T follicular helper cell (primary cell): Measurements from ENCODE around the gene ZNF516.

Source experiments
- DNase-seq: peaks from one replicate; pipeline ENCODE4 v3.0.0-alpha.2; 2020; ENCODE audit warnings: low read depth

Gene ZNF516

DNA sequence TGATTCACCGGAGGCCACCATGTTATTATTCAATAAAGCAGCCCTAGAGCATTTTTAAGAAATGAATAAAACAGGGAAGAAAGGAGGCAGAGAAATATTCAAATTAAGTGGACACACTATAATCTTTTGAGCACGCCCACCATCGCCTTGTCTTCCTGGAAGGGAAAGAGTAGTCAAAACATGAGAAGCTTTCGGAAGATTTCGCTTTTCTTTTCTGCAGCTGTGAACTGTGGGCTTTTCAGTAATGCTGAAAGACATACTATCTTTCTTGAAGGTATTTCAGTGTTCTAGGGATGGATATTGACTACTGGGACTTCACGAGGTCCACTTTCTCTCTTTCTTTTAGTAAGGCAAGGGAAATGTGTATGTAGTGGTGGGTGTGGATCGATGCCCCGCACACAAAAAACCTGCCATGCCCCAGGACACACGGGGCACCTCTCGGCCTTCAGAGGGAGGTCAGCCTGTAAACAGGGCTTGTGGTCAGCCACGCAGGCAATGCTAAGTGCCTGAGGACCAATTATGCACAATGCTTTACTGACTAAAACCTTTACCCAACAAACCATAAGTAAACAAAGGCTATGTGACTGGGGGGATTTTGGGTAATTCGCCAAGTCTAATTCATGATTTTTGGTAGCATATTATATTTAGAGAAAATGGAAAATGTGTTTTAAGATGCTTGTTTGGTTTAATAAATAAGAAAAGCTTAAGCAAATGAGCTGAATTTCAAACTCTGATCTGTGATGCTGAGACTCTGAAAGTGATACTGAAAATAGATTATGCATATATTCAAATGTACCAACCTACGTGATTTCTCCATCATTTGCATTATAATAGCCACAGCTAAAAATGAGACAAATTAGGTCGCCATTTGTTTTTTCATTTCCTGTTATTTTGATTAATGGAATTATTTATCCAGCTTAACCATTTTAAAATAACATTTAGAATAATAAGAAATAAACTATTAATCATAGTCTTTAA lies 130.5 kb downstream of the ZNF516 start:
- DNase-seq: no peak

DNA sequence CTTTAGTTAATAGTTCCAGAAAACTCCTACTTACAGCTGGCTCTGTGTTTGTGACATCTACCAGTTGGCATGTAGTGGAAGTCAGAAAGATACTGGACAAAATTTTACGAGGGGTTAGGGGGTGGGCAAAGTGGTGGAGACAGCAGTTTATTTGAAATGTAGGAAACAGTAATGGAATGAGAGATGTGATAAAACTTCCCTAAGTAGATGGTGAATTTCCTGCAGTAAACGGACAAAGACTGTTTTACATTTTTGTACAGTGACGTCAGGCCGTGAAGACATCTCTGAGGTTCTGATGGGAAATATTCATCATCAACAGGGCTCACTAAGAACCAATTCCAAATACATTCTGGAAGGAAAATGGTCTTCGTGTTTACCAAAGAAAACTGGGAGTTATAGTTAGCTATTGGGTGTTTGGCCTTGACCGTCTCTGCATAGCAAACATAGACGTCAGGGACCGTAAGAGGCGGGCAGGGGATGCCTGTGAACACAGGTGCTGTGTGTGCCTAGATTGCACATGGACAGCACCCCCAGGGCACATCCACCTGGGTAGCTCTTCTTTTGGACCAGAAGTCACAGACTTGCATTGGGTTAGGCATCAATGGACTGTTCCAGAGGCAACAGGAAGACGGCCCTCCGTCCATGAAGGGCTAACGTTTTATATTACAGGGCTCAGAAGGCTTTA lies 131.5 kb downstream of the ZNF516 start:
- DNase-seq: no peak

DNA sequence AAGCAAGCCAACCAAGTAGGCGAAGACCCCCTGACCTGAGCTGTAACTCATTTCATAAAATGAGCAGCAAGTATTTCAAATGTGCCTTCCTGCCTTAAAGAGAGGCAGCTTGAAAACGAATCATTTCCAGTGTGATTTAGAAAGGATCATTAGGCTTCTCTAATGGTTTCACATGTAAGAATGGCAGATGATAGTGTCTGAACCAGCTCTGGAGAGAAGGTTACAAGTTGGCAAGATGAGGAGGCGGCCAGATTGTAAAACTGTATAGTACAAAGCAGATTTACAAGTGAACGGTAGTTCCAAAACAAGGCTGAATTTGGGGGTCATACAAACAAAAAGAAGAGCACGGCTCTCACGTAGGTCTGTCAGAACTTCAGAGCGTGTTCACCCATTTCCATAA lies 132.4 kb downstream of the ZNF516 start:
- no peak for DNase-seq

DNA sequence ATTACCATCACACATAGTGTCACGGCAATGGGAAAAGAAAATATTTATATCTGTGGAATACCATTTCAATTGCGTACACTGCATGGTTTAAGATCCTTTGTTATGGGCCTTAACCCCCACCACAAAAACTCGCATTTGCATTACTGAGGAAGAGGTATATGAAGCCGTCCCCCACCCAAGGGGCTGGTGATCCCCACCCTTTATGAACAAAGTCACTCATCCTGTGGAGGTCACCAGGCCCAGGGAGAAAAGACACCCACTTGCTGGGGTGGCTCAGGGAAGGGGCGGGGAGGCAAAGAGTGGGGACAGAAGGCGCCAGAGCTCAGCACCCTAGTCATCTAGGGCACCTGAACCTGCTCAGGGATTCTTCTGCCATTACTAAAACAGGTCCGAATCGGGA lies 133.8 kb downstream of the ZNF516 start:
- no peak for DNase-seq

DNA sequence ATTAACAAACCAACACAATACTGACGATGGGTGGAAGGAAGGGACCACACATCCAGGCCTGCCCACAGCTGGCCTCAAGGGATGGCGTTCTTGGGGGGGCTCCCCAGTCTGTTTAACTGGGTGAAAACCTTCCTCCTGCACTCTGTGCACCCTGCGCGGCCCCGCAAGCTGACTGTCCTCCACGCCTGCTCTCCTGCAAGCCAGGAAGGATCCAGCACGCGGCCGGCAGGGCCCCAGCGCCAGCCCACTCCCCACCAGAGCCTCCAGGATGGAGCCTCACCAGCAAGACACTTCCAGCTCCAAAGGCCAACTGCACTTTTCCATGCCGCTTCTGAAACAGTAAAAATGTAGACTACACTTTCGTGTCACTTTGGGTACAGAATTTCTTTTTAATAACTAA lies 135.1 kb downstream of the ZNF516 start:
- DNase-seq: no peak

DNA sequence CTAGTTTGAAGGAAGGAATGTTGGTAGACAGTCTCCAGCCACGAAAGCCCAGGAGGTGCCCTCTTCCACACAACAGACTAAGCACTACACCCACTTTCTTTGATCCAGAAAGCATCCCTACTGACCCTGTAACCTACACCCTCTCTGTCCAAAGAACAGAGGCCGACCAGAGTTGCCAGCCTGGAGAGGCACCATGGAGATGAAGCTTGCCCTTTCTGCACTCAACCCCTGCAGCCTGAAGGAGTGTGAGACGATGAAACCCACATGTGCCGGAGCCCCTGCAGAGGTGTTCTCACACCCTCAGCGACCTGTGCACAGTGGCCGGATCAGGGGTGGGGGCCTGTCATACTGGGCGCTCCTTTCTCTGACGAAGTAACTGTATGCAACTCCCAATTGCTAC lies 136.3 kb downstream of the ZNF516 start:
- DNase-seq: no peak

DNA sequence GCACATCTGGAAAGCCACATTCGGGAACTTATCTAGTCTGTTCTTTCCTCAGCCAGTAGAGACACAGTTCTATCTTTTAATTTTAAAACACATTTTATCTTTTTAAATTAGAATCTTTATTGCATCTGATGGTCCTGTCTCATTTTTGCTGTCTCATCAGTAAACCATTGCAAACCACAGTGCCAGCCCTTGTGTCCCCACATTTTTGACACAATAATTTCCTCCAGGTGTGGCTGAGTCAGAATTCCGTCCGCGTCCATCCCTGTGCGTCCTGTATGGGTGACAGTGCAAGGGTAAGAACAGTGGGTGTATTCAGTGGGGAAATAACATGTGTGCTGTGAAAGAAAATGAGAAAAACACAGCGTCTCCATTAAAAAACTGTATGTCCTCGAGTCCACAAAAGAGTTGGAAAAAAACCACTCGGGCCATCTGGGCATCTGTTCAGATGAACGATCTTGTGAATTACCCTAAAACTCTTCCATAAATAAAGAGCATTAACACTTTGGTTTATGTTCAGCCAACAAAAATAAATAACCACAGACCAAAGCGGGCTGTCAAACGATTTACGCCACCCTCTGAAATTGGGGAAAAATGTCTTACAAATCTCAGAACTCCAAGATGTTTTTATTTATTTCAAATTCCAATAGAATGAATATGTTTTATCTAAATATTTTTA lies 137.3 kb downstream of the ZNF516 start:
- DNase-seq: no peak

DNA sequence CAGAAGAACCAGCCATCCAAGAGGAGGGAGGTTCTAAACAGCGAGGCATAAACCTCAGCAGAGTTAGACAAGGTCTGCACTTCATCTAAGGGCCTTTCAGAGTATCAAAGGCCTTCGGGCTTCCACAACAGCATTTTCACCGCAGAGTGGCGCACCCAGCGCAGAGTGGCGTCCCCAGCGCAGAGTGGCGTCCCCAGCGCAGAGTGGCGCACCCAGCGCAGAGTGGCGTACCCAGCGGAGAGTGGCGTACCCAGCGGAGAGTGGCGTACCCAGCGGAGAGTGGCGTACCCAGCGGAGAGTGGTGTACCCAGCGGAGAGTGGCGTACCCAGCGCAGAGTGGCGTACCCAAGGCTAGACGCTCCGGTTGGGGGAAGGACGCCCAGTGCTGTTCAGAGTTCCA lies 137.9 kb downstream of the ZNF516 start:
- DNase-seq: no peak

DNA sequence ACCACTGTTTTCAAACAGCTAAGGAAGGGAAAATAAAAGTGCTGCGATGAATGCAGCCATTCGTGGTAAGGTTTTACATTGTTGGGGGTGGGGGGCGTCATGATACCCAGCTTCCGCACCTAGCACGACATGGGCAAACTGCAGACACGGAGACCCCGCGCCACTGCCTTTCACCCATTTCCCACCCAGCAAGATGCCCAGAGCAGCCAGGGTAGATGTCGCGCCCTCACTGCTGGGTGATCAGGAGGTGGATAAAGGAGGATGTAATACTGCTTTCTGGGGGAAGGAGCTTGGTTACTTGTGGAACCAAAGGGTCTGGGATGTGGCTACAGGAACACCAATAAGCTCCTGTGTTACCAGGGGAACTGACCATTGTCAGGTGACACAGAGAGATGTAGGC lies 138.4 kb downstream of the ZNF516 start:
- no peak for DNase-seq

DNA sequence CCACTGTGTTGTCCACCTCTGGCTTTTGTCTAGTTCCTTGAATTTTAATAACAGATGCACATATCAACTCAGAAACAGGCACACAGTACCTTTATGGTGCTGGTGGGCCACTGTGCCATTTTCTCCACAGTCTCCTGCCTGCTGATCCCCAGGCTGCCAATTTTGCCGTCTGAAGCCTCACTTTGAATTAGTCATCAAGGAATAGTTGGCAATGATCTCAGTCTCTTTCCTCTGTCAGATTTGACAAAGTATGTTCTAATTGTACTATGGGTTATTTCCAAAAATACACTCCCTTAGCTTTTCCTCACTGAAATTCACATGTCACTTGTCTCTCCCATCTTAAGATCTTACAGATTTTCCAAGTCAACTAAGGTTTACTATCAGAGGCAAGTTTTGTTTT lies 140.7 kb downstream of the ZNF516 start:
- no peak for DNase-seq

DNA sequence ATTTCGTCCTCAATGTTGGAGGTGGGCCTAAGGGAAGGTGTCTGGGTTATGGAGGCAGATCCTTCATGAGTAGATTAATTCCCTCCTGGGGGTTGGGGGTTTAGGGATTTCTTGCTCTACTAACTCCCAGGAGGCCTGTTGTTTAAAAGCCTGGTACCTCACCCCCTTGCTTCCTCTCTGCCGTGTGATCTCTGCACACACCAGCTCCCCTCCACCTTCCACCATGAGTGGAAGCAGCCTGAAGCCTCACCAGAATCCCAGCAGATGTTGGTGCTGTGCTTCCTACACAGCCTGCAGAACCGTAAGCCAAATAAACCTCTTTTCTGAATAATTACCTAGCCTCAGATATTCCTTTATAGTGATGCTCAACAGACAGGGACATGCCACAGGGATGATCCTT lies 141.5 kb downstream of the ZNF516 start:
- DNase-seq: no peak

DNA sequence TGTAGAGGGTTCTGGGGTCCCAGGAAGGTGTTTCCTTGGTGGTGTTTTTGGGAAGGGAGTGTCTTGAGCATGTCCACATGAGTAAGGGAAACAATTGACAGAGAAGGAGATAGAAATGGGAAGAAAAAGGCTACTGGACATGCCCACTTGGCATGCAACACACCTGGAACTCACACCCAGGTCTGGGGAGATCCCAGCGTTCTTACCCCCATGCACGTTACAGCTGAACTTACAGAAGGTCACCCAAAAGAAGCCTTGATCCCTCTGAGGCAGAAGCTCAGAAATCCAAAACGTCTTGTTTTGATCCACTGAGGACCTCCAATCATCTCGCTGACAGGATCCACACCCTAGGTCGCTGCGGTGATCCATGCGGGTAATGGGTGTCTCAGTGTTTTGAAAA lies 142.0 kb downstream of the ZNF516 start:
- DNase-seq: no peak

DNA sequence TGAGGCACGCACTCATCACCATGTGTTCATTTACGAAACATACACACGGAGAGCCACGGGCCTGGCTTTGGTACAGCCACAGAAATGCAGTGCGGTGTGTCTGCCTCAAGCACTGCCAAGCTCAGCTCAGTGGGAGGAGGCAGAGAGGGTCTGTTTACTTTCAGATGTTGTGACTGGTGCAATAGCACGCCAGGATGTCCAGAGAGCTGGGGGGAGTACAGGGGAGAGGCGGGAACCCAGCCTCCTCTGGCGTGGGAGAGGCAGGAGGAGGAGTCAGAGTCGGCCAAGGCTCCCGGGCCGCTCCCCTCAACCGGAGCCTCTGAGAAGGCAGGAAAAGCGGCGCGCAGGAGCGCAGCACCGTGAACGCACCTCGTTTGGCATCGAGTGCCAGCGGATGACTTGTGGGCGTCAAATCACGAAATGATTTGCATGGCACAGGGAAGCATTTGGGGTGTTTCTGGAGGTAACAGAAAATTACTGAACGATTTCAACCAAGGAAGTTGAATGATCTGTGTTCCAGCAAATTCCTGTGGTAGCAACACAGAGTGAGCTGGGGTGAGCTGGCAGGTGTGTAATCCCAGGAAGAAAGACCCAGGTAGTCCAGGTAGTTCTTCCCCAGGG lies 143.0 kb downstream of the ZNF516 start:
- no peak for DNase-seq

DNA sequence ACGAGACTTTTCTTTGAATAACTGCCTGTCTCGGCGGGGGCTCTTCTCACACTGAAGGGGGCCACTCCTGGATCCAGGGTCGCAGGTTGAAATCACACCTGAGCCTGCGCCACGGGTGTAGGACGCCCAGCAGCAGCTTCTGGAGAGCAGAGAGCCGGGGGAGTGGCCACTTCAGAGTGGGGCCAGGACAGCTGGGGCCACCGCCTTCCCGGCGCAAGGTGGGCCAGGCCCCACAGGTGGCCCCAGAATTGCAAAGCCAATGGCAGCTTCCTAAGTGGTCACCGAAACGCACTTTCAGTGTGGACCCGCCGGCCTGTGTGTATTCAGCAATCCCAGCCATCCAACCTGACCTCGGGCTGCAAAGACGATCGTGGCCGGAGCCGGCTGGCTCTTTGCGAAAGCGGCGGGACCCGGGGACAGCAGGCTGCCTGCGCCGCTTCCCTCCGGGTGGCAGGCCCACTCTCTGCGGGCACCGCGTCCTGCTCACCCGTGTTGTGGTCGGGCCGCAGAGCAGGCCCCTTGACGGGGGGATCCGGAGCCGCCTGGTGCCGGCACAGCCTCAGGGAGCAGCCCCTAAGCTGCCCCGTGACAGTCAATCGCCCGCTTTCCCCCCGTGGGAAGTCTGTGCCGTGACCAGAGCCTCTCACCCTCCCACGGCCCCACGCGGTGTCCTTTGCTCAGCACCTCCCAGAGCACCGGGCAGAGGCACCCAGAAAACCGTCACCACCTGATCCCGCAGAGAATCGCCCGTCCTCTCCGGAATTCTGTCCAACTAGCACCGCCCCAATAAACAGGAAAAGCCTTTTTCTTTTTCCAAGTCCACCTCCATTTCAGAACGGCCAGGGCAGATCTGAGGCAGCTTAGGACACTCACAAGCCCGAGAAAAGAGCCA lies 144.7 kb downstream of the ZNF516 start:
- DNase-seq: no peak

DNA sequence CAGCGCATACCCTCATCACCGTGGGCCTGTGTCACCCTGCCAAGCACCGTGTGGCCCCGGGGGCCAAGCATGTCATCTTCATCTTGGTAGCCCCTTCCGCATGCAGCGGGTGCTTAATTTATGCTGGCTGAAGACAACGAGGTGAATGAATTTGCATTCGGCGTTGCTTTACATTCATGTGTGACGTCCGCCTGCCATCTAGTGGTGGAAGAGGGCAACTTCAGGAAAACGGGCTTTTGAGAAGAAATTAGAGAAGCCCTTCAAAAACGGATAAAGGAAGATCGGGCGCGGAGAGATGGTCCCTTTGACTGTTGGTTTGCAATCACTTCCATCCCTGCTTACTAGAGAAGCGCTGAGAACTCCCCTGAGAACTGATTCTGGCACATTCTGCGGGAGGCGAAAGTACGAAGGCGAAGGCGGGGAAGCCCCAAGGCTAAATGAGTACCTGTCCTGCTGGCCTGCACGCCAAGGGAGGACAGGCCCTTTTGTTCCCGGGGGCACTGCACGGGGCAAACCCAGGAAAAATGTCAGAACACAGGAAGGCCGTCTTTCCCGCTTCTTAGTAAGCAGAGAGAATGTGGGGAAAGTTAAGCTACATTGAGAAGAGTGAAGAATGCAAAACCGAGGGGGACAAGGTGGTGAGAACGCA lies 145.9 kb downstream of the ZNF516 start:
- peak; percentile 44 for DNase-seq

DNA sequence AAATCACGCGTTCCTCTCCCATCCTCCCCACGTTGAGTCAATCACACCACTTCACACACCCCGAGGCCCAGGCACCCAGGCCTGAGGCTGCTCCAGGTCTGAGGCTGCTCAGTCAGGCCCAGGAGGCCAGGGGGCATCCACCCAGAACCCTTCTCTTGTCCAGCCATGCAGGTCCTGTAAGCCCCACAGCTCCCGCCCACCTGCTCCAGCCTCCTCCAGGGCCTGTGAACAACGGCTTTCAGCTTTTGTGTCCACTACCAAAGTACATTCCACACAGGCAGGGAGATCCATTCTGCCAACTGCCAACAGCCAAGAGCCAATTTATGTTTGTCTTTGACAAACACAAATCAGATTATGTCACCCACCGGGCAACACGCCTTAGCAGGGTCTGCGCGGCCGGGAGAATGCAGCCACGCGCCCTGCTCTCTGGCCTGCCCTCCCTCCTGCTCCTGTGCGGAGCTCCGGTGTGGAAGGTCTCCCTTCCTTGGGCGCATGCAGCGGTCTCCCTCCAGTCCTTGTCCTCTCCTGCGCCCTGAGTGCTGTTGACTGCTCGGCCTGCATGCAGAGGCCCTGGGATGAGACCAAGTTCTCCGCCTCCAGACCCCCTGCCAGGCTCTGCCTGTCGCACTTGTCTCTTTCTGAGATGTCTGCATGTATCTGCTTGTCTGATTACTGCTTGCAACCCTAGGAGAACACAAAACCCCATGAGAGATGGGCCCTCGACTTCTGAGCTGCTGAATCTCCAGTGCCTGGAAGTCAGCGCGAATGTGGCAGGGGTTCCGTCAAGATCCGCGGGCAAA lies 146.6 kb downstream of the ZNF516 start:
- no peak for DNase-seq

DNA sequence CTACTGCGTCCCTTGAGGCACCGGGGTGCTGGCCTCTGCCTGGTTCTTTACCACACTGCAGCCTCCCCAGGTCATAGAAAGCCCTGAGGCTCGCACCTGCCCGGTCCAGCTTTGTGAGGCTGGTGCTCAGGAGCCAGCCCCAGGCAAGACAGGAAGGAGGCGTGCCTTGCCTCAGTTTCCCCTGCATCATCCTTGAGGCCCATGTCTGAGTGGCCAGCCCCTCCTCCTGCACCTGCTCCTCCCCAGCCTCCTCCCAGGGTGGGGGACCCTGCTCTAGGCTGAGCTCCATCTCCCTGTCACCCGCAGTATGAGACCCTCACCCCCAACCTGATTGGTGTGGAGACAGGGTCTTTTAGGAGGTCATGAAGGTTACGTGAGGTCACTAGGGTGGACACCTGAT lies 147.7 kb downstream of the ZNF516 start:
- no peak for DNase-seq

DNA sequence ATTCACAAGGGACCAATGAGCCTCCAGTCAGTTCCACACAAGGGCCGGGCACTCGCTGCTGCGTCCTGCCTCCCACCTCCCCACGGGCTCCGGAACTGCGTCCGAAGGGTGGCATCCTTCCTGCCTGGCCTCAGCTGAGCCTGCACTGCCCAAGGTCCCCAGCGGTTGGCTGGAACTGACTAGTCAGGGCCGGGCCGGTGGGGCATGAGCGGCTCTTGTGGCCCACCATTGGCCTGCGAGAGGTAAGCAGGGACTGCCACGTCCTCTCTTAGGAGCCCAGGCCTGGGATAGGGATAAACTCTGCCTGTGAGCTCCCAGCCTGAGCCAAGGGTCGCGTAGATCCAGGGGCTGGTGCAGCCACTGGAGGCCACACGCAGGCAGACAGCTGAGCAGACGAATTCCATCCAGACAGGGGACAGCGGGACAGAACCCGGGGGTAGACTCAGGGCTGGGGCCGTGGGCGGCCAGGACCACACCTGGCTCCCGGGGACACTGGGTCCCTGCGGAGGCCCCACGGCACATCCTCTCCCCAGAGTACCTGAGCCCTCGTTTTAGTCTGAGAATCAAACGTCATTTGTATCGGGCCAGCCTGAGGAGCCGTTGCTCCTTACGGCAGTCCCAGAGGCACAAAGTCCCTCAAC lies 148.4 kb downstream of the ZNF516 start:
- DNase-seq: no peak

DNA sequence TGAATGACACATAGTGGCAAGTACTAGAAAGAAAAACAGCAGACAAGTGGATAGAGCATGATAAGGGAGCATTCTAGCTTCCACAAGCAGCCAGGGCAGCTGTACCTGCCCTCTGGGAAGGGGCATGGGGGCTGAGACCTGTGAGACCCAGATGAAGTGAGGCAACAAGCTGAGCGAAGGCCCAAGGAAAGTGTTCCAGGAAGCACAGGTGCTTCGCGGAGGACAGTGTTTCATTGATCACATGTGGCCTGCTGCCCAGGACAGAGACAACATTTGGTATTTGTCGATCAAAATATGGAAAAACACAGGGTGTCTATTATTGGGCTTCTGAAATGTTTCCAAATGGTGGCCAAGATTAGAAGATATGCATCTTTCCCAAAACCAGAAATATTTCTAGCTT lies 149.1 kb downstream of the ZNF516 start:
- no peak for DNase-seq
